Measurements from ENCODE around the gene RAB34. TPM values are rescaled to one million over a fixed set of nuclear protein-coding genes. Genes with fewer than 3 reads are reported as not detected.

Gene RAB34
- total and polyA plus RNA-seq, 9 of the 15 experiments (the other 6 are each of a cell fraction or from before 2014, with no cell fraction given): 0.07 to 3.8 (median 0.46) TPM; not detected in 1

DNA sequence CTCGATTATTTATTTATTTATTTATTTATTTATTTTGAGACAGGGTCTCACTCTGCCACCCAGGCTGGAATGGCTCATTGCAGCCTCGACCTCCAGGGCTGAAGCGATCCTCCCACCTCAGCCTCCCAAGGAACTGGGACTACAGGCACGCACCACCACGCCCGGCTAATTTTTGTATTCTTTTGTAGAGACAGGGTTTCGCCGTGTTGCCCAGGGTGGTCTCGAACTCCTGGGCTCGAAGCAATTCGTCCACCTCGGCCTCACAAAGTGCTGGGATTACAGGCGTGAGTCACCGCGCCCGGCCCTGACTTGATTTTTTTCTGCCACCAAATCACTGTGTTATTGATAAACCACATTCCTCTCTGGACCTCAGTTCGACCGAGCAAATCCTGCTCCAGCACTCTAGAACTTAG lies 1.4 kb upstream of the RAB34 start (continued):
- TF ChIP-seq, protein P1, sequence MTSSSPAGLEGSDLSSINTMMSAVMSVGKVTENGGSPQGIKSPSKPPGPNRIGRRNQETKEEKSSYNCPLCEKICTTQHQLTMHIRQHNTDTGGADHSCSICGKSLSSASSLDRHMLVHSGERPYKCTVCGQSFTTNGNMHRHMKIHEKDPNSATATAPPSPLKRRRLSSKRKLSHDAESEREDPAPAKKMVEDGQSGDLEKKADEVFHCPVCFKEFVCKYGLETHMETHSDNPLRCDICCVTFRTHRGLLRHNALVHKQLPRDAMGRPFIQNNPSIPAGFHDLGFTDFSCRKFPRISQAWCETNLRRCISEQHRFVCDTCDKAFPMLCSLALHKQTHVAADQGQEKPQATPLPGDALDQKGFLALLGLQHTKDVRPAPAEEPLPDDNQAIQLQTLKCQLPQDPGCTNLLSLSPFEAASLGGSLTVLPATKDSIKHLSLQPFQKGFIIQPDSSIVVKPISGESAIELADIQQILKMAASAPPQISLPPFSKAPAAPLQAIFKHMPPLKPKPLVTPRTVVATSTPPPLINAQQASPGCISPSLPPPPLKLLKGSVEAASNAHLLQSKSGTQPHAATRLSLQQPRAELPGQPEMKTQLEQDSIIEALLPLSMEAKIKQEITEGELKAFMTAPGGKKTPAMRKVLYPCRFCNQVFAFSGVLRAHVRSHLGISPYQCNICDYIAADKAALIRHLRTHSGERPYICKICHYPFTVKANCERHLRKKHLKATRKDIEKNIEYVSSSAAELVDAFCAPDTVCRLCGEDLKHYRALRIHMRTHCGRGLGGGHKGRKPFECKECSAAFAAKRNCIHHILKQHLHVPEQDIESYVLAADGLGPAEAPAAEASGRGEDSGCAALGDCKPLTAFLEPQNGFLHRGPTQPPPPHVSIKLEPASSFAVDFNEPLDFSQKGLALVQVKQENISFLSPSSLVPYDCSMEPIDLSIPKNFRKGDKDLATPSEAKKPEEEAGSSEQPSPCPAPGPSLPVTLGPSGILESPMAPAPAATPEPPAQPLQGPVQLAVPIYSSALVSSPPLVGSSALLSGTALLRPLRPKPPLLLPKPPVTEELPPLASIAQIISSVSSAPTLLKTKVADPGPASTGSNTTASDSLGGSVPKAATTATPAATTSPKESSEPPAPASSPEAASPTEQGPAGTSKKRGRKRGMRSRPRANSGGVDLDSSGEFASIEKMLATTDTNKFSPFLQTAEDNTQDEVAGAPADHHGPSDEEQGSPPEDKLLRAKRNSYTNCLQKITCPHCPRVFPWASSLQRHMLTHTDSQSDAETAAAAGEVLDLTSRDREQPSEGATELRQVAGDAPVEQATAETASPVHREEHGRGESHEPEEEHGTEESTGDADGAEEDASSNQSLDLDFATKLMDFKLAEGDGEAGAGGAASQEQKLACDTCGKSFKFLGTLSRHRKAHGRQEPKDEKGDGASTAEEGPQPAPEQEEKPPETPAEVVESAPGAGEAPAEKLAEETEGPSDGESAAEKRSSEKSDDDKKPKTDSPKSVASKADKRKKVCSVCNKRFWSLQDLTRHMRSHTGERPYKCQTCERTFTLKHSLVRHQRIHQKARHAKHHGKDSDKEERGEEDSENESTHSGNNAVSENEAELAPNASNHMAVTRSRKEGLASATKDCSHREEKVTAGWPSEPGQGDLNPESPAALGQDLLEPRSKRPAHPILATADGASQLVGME (CRISPR knock-in tag; IDR thresholded peaks at IDR 0.05): no peak
- TF ChIP-seq GATAD2A (IDR thresholded peaks at IDR 0.05): no peak
- TF ChIP-seq FOS (IDR thresholded peaks at IDR 0.05; ENCODE audit: extremely low read depth, insufficient read length): no peak
- TF ChIP-seq, protein P2, sequence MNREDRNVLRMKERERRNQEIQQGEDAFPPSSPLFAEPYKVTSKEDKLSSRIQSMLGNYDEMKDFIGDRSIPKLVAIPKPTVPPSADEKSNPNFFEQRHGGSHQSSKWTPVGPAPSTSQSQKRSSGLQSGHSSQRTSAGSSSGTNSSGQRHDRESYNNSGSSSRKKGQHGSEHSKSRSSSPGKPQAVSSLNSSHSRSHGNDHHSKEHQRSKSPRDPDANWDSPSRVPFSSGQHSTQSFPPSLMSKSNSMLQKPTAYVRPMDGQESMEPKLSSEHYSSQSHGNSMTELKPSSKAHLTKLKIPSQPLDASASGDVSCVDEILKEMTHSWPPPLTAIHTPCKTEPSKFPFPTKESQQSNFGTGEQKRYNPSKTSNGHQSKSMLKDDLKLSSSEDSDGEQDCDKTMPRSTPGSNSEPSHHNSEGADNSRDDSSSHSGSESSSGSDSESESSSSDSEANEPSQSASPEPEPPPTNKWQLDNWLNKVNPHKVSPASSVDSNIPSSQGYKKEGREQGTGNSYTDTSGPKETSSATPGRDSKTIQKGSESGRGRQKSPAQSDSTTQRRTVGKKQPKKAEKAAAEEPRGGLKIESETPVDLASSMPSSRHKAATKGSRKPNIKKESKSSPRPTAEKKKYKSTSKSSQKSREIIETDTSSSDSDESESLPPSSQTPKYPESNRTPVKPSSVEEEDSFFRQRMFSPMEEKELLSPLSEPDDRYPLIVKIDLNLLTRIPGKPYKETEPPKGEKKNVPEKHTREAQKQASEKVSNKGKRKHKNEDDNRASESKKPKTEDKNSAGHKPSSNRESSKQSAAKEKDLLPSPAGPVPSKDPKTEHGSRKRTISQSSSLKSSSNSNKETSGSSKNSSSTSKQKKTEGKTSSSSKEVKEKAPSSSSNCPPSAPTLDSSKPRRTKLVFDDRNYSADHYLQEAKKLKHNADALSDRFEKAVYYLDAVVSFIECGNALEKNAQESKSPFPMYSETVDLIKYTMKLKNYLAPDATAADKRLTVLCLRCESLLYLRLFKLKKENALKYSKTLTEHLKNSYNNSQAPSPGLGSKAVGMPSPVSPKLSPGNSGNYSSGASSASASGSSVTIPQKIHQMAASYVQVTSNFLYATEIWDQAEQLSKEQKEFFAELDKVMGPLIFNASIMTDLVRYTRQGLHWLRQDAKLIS (CRISPR knock-in tag; IDR thresholded peaks at IDR 0.05): no peak
- TF ChIP-seq, protein P3, sequence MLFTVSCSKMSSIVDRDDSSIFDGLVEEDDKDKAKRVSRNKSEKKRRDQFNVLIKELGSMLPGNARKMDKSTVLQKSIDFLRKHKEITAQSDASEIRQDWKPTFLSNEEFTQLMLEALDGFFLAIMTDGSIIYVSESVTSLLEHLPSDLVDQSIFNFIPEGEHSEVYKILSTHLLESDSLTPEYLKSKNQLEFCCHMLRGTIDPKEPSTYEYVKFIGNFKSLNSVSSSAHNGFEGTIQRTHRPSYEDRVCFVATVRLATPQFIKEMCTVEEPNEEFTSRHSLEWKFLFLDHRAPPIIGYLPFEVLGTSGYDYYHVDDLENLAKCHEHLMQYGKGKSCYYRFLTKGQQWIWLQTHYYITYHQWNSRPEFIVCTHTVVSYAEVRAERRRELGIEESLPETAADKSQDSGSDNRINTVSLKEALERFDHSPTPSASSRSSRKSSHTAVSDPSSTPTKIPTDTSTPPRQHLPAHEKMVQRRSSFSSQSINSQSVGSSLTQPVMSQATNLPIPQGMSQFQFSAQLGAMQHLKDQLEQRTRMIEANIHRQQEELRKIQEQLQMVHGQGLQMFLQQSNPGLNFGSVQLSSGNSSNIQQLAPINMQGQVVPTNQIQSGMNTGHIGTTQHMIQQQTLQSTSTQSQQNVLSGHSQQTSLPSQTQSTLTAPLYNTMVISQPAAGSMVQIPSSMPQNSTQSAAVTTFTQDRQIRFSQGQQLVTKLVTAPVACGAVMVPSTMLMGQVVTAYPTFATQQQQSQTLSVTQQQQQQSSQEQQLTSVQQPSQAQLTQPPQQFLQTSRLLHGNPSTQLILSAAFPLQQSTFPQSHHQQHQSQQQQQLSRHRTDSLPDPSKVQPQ (CRISPR knock-in tag; IDR thresholded peaks at IDR 0.05; ENCODE audit: borderline replicate concordance): no peak
- TF ChIP-seq, protein P4, sequence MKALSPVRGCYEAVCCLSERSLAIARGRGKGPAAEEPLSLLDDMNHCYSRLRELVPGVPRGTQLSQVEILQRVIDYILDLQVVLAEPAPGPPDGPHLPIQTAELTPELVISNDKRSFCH (CRISPR knock-in tag; IDR thresholded peaks at IDR 0.05): no peak
- TF ChIP-seq, protein P4 (tag; IDR thresholded peaks at IDR 0.05): 0 out of 2 replicates have a peak, but pooled peaks have one; percentile 74
- TF ChIP-seq, protein P5, sequence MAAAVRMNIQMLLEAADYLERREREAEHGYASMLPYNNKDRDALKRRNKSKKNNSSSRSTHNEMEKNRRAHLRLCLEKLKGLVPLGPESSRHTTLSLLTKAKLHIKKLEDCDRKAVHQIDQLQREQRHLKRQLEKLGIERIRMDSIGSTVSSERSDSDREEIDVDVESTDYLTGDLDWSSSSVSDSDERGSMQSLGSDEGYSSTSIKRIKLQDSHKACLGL (CRISPR knock-in tag; IDR thresholded peaks at IDR 0.05; ENCODE audit: borderline replicate concordance, poor library complexity, severe bottlenecking): no peak
- no peak for TF ChIP-seq SRSF1 (IDR thresholded peaks at IDR 0.05; ENCODE audit: low read depth, low read length)
- no peak for TF ChIP-seq ESRRB (CRISPR knock-in tag; IDR thresholded peaks at IDR 0.05; ENCODE audit: borderline replicate concordance)
- TF ChIP-seq JUND (IDR thresholded peaks at IDR 0.05; ENCODE audit: borderline replicate concordance, low read depth, low read length): peak; percentile 72
- TF ChIP-seq JUND (tag; IDR thresholded peaks at IDR 0.05; ENCODE audit: borderline replicate concordance, low read depth, low read length): peak; percentile 69; the same call in 2 of the 3 replicates
- no peak for TF ChIP-seq ZNF143 (CRISPR knock-in tag; IDR thresholded peaks at IDR 0.05)
- no peak for TF ChIP-seq MED1 (CRISPR knock-in tag; IDR thresholded peaks at IDR 0.05; ENCODE audit: borderline replicate concordance)
